PC-9 (cell line): ENCODE measurements around the gene CC2D2A. TPM values are rescaled to one million over a fixed set of nuclear protein-coding genes. Genes with fewer than 3 reads are reported as not detected.

Source experiments
- BruUV-seq: library from RNA; stranded (reverse); fragments of 400-500 nt; replicated peaks from 2 replicates; lab custom pipeline; 2021; lab: Mats Ljungman, UMichigan
- CTCF ChIA-PET: fragments of 300-600 bp; sonication (Branson Sonifier 250); formaldehyde crosslinking; loops from one replicate; lab custom pipeline; 2022; ENCODE audit warnings: antibody characterized with exemption; lab: Charles Lee
- POLR2A ChIA-PET: fragments of 300-600 bp; sonication (Branson Sonifier 250); formaldehyde crosslinking; loops from one replicate; lab custom pipeline; 2022; ENCODE audit warnings: antibody characterized with exemption; ENCODE audit not compliant: unreplicated experiment; lab: Charles Lee
- DNase-seq, 2 experiments: peaks; one replicate each; pipeline versions ENCODE4 v3.0.0 to v3.0.0-alpha.2; 2015 to 2022; ENCODE audit warnings: mixed read lengths in 1 of 2
- H2AFZ ChIP-seq: fragments of 200-600 bp; sonication (generic); 2 replicates; pipeline ENCODE4 v1.8.1; 2017; ENCODE audit warnings: antibody characterized with exemption
- H3F3A ChIP-seq: fragments of 200-600 bp; sonication (generic); 2 replicates; pipeline ENCODE4 v1.8.1; 2017; ENCODE audit warnings: antibody characterized with exemption, mild to moderate bottlenecking, low read depth; ENCODE audit not compliant: insufficient read depth
- H3K27ac ChIP-seq: fragments of 200-600 bp; sonication (generic); 2 replicates; pipeline ENCODE4 v1.6.1; 2016; ENCODE audit warnings: mixed run types
- H3K27me3 ChIP-seq: fragments of 200-600 bp; sonication (generic); 2 replicates; pipeline ENCODE4 v1.6.1; 2016; ENCODE audit warnings: low read depth, mixed run types; ENCODE audit not compliant: insufficient read depth
- H3K36me3 ChIP-seq: fragments of 200-600 bp; sonication (generic); 2 replicates; pipeline ENCODE4 v1.6.1; 2016; ENCODE audit warnings: low read depth, mixed run types
- H3K4me1 ChIP-seq: fragments of 200-600 bp; sonication (generic); replicated peaks from 2 replicates; pipeline ENCODE4 v1.6.1; 2016; ENCODE audit warnings: mixed run types; ENCODE audit not compliant: insufficient read depth
- H3K4me2 ChIP-seq: fragments of 200-600 bp; sonication (generic); 2 replicates; pipeline ENCODE4 v1.6.1; 2017; ENCODE audit warnings: mixed run types
- H3K4me3 ChIP-seq: fragments of 200-600 bp; sonication (generic); 2 replicates; pipeline ENCODE4 v1.6.1; 2016; ENCODE audit warnings: mixed run types
- H3K79me2 ChIP-seq: fragments of 200-600 bp; sonication (generic); 2 replicates; pipeline ENCODE4 v1.6.1; 2017; ENCODE audit warnings: low read depth, mixed run types
- H3K9me2 ChIP-seq: fragments of 200-600 bp; sonication (generic); 2 replicates; pipeline ENCODE4 v1.8.1; 2017; ENCODE audit warnings: mild to moderate bottlenecking; ENCODE audit not compliant: insufficient read depth
- H3K9me3 ChIP-seq: fragments of 200-600 bp; sonication (generic); 2 replicates; pipeline ENCODE4 v1.8.1; 2016; ENCODE audit warnings: low read depth; ENCODE audit not compliant: insufficient read depth
- H4K20me1 ChIP-seq: fragments of 200-600 bp; sonication (generic); 2 replicates; pipeline ENCODE4 v1.8.1; 2017; ENCODE audit not compliant: insufficient read depth
- EZH2 ChIP-seq: fragments of 200-600 bp; sonication (generic); IDR thresholded peaks from 2 replicates; pipeline ENCODE4 v1.8.0; 2017; ENCODE audit warnings: antibody characterized with exemption, low read depth
- intact Hi-C: fragments of 100-400 bp; cut with micrococcal nuclease; formaldehyde crosslinking; loops from one replicate; pipeline ENCODE4 v1.10.0; 2022; ENCODE audit not compliant: unreplicated experiment
- total RNA-seq: library from RNA; stranded (reverse); gene quantifications from 2 replicates; pipeline ENCODE4 v1.2.3, GENCODE V29; 2021
- TF ChIP-seq, protein P1 (sequence below): fragments of 200-600 bp; sonication (generic); conservative IDR thresholded peaks from 2 replicates; pipeline ENCODE4 v1.6.1; 2017; ENCODE audit warnings: mixed run types, antibody characterized with exemption, mild to moderate bottlenecking, moderate library complexity

The CC2D2A gene
- total RNA-seq, 1 experiment from 2014 or later, result 6.9 TPM

GRCh38 chr4:15649914-15650545 lies 180.3 kb downstream of the CC2D2A start:
- Histone ChIP-seq H3K36me3 (no peaks in the 10 kb centered on the region; the same call in 1 of the 2 replicates), H3K4me2 (peak overlapping the region; percentile 5; the same call in 1 of the 2 replicates), H3F3A (no peaks in the 10 kb centered on the region), H3K4me3 (no peak overlapping the region), H3K79me2 (peaks cover 86% of the 10 kb centered on the region), H2AFZ (no peak overlapping the region), H3K27ac (no peak overlapping the region), H4K20me1 (no peaks in the 10 kb centered on the region), H3K9me3 (no peaks in the 10 kb centered on the region), H3K4me1 (peaks cover 19% of the 10 kb centered on the region), H3K9me2 (no peaks in the 10 kb centered on the region), H3K27me3 (no peaks in the 10 kb centered on the region)
- TF ChIP-seq EZH2, result no peak
- TF ChIP-seq, protein P1, sequence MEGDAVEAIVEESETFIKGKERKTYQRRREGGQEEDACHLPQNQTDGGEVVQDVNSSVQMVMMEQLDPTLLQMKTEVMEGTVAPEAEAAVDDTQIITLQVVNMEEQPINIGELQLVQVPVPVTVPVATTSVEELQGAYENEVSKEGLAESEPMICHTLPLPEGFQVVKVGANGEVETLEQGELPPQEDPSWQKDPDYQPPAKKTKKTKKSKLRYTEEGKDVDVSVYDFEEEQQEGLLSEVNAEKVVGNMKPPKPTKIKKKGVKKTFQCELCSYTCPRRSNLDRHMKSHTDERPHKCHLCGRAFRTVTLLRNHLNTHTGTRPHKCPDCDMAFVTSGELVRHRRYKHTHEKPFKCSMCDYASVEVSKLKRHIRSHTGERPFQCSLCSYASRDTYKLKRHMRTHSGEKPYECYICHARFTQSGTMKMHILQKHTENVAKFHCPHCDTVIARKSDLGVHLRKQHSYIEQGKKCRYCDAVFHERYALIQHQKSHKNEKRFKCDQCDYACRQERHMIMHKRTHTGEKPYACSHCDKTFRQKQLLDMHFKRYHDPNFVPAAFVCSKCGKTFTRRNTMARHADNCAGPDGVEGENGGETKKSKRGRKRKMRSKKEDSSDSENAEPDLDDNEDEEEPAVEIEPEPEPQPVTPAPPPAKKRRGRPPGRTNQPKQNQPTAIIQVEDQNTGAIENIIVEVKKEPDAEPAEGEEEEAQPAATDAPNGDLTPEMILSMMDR, result peak; percentile 66
- CTCF ChIA-PET, result interaction anchor here (0.6 to 1.1 kb wide), 3 partner anchors 12 to 417 kb away, joined by 3 to 13 read pairs (median 10); no protein-coding TSS in a partner anchor
- DNase-seq, result peak in 1 of 2 experiments; percentile 51
- POLR2A ChIA-PET, result no interaction called here
- intact Hi-C loops, result loop anchor here (2.0 to 10.0 kb wide), 4 partner anchors 42 to 415 kb away; partner anchors contain the start of gene CD38
- BruUV-seq, result no TSS peak

Other genes with a start within 250 kb of the CC2D2A start
- not detected in 2 replicates for gene C1QTNF7, start 41.8 kb upstream of the CC2D2A start, total RNA-seq
- gene FBXL5, start 185.5 kb downstream of the CC2D2A start, total RNA-seq, result 40.7 and 45.0 TPM in 2 replicates
- gene FAM200B, start 211.9 kb downstream of the CC2D2A start, total RNA-seq, result 20.5 and 32.4 TPM in 2 replicates
- 0.31 TPM in 1 of 2 replicates, not detected in the other for gene BST1, start 233.2 kb downstream of the CC2D2A start, total RNA-seq